Measurements from ENCODE around the gene RNF123. TPM values are rescaled to one million over a fixed set of nuclear protein-coding genes. Genes with fewer than 3 reads are reported as not detected.

The RNF123 gene
- total RNA-seq, 6 experiments from 2014 or later = 35.3 to 44.2 (median 39.8) TPM

DNA sequence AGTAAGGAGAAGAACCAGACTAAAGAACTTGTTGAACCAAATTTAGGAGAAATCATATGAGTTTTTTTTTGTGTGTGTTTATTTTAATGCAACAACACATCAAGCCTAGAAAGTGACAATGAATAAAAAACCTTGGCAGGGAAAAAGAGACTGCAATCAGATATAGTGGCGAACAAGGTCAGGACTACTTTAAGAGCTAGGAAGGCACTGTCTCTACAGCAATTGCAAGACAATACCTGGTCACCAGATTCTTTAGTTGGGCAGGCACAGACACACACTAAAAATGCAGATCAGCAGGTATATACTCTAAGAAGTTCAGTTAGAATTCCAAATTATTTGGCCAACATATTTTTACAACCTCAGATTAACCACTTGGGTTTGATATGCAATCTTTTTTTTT lies 65.2 kb downstream of the RNF123 start:
- TF ChIP-seq, protein P1, sequence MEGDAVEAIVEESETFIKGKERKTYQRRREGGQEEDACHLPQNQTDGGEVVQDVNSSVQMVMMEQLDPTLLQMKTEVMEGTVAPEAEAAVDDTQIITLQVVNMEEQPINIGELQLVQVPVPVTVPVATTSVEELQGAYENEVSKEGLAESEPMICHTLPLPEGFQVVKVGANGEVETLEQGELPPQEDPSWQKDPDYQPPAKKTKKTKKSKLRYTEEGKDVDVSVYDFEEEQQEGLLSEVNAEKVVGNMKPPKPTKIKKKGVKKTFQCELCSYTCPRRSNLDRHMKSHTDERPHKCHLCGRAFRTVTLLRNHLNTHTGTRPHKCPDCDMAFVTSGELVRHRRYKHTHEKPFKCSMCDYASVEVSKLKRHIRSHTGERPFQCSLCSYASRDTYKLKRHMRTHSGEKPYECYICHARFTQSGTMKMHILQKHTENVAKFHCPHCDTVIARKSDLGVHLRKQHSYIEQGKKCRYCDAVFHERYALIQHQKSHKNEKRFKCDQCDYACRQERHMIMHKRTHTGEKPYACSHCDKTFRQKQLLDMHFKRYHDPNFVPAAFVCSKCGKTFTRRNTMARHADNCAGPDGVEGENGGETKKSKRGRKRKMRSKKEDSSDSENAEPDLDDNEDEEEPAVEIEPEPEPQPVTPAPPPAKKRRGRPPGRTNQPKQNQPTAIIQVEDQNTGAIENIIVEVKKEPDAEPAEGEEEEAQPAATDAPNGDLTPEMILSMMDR (IDR thresholded peaks at IDR 0.05) = no peak
- no peaks in the 10 kb centered on the region; the same call in 1 of the 2 replicates for H3K27me3 Mint-ChIP-seq (ENCODE audit: insufficient read depth)
- no peak overlapping the region for H3K4me3 Mint-ChIP-seq

GRCh38 chr3:49756036-49756435 lies 66.7 kb downstream of the RNF123 start:
- H3K4me1 Mint-ChIP-seq (ENCODE audit: low read depth) = peaks cover 7% of the 10 kb centered on the region; the same call in 1 of the 2 replicates
- H3K27me3 Mint-ChIP-seq (ENCODE audit: insufficient read depth) = no peaks in the 10 kb centered on the region
- no peaks in the 10 kb centered on the region for H3K36me3 Mint-ChIP-seq (ENCODE audit: low read depth)
- no peaks in the 10 kb centered on the region for H3K9me3 Mint-ChIP-seq
- TF ChIP-seq, protein P1 (IDR thresholded peaks at IDR 0.05) = no peak
- H3K27ac Mint-ChIP-seq = no peak overlapping the region
- H3K4me3 Mint-ChIP-seq = no peak overlapping the region
- DNase-seq = no peak

More for the DNA sequence above, 65.2 kb downstream of the RNF123 start:
- Mint-ChIP-seq H3K9me3 (no peaks in the 10 kb centered on the region), H3K4me1 (ENCODE audit: low read depth) (peaks cover 21% of the 10 kb centered on the region), H3K27ac (no peak overlapping the region), H3K36me3 (ENCODE audit: low read depth) (no peaks in the 10 kb centered on the region)
- no peak for DNase-seq

- H3K9me3 Mint-ChIP-seq = no peaks in the 10 kb centered on the region
- no peaks in the 10 kb centered on the region for H3K36me3 Mint-ChIP-seq (ENCODE audit: low read depth)
- no peaks in the 10 kb centered on the region for H3K27me3 Mint-ChIP-seq (ENCODE audit: insufficient read depth)
- TF ChIP-seq, protein P1 (IDR thresholded peaks at IDR 0.05) = no peak
- no peak overlapping the region for H3K27ac Mint-ChIP-seq
- DNase-seq = no peak
- H3K4me3 Mint-ChIP-seq = no peak overlapping the region
- H3K4me1 Mint-ChIP-seq (ENCODE audit: low read depth) = peaks cover 7% of the 10 kb centered on the region; the same call in 1 of the 2 replicates
Observed at GRCh38 chr3:49757197-49757596, 67.8 kb downstream of the RNF123 start.

- DNase-seq = no peak
- Mint-ChIP-seq H3K9me3 (no peaks in the 10 kb centered on the region), H3K4me1 (ENCODE audit: low read depth) (peaks cover 7% of the 10 kb centered on the region; the same call in 1 of the 2 replicates), H3K4me3 (no peak overlapping the region), H3K36me3 (ENCODE audit: low read depth) (peaks cover 4% of the 10 kb centered on the region; the same call in 1 of the 2 replicates), H3K27ac (no peak overlapping the region), H3K27me3 (ENCODE audit: insufficient read depth) (no peaks in the 10 kb centered on the region)
- TF ChIP-seq, protein P1 (IDR thresholded peaks at IDR 0.05) = no peak
Observed at GRCh38 chr3:49759226-49759625, 69.9 kb downstream of the RNF123 start.

DNA sequence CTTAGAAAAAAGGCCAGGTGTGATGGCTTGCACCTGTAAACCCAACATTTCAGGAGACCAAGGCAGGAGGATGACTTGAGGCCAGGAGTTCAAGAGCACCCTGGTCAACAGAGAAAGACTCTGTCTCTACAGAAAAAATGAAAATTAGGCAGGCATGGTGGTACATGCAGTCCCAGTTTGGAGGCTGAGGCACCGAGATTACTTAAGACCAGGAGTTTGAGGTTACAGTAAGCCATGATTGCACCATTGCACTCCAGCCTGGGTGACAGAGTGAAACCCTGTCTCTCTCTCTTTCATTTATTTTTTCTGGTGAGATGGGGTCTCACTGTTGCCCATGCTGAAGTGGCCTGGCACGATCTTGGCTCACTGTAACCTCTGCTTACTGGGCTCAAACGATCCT lies 72.3 kb downstream of the RNF123 start:
- Mint-ChIP-seq H3K27ac (no peak overlapping the region), H3K36me3 (ENCODE audit: low read depth) (peaks cover 11% of the 10 kb centered on the region; the same call in 1 of the 2 replicates), H3K27me3 (ENCODE audit: insufficient read depth) (no peaks in the 10 kb centered on the region), H3K4me1 (ENCODE audit: low read depth) (no peaks in the 10 kb centered on the region), H3K4me3 (no peak overlapping the region), H3K9me3 (no peaks in the 10 kb centered on the region)
- TF ChIP-seq, protein P1 (IDR thresholded peaks at IDR 0.05) = no peak
- DNase-seq = no peak

DNA sequence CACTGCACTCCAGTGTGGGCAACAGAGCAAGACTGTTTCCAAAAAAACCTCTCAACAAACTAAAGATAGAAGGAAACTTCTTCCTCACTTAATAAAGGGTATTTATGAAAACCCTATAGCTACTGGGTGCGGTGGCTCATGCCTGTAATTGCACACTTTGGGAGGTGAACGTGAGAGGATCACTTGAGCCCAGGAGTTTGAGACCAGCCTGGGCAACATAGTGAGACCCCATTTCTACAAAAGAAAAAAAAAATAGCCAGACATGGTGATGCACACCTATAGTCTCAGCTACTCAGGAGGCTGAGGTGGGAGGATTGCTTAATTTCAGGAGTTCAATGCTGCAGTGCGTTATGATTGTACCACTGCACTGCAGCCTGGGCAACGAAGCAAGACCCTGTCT lies 74.6 kb downstream of the RNF123 start:
- no peaks in the 10 kb centered on the region for H3K9me3 Mint-ChIP-seq
- H3K4me3 Mint-ChIP-seq = no peak overlapping the region
- H3K4me1 Mint-ChIP-seq (ENCODE audit: low read depth) = no peaks in the 10 kb centered on the region
- no peak for DNase-seq
- TF ChIP-seq, protein P1 (IDR thresholded peaks at IDR 0.05) = no peak
- H3K27ac Mint-ChIP-seq = no peak overlapping the region
- H3K27me3 Mint-ChIP-seq (ENCODE audit: insufficient read depth) = no peaks in the 10 kb centered on the region
- peaks cover 11% of the 10 kb centered on the region; the same call in 1 of the 2 replicates for H3K36me3 Mint-ChIP-seq (ENCODE audit: low read depth)
